ENCODE measurements around the gene PTH1R.

The PTH1R gene

DNA sequence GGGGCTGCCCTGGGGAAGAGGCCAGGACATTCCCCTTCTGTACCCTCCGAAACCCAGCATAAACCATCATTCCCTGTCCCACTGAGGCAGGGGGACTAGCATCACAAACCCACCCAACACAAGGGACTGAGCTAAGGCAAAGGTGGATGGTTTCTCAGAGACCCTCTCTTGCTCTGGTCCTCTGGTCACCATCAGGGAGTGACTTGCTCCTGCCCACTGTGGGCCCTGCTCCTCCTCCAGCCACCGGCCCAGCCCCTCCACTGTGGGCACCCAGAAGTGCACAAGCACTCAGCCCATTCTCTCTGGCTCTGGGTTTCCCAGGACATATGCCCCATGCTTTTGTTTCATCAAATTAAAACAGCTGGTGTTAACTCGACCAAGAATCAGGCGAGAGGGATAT, 44.9 kb downstream of the PTH1R start:
- H3K4me3 ChIP-seq (ENCODE audit: low read depth, low read length), result no peak overlapping the region
- in situ Hi-C loops (cut with HindIII; ENCODE audit: low sequenced_read_pairs), result no loop called here
- DNase-seq (ENCODE audit: low read depth), result no peak
- TF ChIP-seq, protein P1, sequence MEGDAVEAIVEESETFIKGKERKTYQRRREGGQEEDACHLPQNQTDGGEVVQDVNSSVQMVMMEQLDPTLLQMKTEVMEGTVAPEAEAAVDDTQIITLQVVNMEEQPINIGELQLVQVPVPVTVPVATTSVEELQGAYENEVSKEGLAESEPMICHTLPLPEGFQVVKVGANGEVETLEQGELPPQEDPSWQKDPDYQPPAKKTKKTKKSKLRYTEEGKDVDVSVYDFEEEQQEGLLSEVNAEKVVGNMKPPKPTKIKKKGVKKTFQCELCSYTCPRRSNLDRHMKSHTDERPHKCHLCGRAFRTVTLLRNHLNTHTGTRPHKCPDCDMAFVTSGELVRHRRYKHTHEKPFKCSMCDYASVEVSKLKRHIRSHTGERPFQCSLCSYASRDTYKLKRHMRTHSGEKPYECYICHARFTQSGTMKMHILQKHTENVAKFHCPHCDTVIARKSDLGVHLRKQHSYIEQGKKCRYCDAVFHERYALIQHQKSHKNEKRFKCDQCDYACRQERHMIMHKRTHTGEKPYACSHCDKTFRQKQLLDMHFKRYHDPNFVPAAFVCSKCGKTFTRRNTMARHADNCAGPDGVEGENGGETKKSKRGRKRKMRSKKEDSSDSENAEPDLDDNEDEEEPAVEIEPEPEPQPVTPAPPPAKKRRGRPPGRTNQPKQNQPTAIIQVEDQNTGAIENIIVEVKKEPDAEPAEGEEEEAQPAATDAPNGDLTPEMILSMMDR (IDR thresholded peaks at IDR 0.05; ENCODE audit: low read depth, low read length, missing control alignments), result no peak

DNA sequence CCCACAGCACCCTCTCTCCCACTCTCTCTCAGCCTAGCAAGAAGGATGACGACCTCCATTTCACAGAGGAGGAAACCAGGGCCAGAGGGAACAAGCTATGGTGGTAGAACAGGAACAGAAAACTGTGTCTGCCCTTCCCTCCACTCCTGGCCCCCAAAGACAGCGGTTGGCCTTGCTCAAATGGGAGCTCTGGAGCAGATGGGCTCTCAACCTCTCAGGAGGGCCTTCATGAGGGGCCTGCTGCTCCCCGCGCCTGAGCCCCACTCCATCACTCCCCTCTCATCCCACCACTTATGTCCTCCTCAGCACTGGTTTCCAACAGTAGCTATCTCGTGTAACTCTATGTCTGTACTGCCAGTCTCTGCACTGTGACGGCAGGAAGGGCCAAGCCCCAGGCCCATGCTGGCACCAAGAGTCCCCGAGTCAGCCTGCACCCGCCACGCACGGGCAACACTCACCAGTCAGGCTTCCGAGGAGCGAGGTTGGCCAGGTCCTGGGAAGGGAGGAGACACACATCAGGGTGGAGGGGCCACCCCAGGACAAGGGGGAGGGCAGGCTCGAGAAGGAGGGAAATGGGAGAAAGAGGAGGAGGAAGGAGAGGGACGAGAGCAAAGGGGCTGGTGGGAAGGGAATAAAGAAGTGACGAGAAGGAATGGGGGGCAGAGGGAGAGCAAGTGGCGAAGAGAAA, 45.5 kb downstream of the PTH1R start:
- no peak overlapping the region for H3K4me3 ChIP-seq (ENCODE audit: low read depth, low read length)
- TF ChIP-seq, protein P1 (IDR thresholded peaks at IDR 0.05; ENCODE audit: low read depth, low read length, missing control alignments), result no peak
- DNase-seq (ENCODE audit: low read depth), result no peak
- in situ Hi-C loops (cut with HindIII; ENCODE audit: low sequenced_read_pairs), result no loop called here

DNA sequence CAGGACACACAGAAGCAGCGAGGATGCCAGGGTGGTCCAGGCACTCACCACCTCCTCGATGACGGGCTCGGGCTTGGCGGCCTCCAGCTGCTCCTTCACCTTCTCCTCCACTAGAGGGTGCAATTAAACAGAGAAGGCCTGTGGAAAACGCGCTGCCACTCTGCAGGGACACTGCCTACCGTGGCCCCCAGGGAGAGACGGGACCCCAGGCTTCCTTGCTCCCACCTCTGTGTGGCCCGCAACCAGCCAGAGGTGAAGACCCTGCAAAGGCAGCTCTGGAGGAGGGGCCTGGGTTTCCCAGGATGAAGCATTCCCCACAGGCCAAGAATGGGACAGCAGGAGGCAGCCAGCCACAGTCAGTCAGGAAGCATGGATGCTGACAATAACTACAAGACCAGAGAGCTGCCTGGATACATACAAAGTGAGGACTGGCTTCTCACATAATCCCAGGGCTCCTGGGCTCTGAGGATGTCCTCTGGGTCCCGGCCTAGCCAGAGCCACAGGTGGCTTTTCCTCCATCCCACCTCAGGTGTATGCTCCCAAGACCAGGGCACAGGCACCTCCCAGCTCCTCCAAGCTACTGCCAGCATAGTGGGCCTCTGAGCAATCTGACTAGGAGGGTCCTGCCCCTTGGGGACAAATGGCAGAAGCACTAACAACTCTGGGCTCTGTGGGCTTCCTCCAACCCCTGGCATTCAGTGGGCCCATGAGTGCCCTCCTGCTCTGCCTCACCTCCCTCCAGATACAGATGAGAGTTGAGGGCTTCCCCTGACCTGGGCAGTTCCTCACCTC, 46.2 kb downstream of the PTH1R start:
- in situ Hi-C loops (cut with HindIII; ENCODE audit: low sequenced_read_pairs), result no loop called here
- DNase-seq (ENCODE audit: low read depth), result no peak
- no peak overlapping the region for H3K4me3 ChIP-seq (ENCODE audit: low read depth, low read length)

DNA sequence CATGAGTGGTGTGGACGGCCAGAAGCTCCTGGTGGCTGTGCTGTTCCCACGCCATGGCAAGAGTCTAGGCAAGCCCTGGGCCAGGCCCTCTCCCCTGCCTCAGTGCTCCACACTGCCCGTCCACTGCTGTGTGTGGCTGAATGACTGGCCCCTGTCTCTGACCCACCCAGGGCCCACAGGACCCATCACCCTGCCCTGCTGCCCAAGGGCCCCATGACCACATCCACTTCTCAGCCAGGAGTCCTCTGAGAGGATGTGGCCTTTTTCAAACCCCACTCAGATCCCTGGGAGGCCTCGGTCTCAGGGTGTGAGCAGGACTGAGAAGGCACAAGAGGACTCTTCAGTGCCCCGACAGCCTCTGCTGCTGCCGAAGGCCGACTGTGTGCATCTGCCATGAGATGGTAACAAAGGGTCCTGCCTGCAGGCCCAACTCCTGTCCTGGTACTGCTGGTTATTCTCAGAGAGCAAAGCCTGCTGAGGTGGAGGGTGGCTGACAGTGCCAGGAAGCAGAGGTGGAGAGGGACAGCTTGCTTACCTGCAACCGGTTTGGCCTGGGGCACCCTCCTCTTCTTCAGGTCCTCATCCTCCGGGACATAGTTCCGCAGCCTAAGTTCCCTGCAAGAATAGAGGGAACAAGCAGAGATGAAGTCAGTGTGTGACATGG, 47.5 kb downstream of the PTH1R start:
- H3K4me3 ChIP-seq (ENCODE audit: low read depth, low read length), result no peak overlapping the region
- DNase-seq (ENCODE audit: low read depth), result no peak
- TF ChIP-seq, protein P1 (IDR thresholded peaks at IDR 0.05; ENCODE audit: low read depth, low read length, missing control alignments), result no peak
- in situ Hi-C loops (cut with HindIII; ENCODE audit: low sequenced_read_pairs), result no loop called here

More for the DNA sequence above, 46.2 kb downstream of the PTH1R start:
- TF ChIP-seq, protein P1 (IDR thresholded peaks at IDR 0.05; ENCODE audit: low read depth, low read length, missing control alignments), result peak; percentile 68

DNA sequence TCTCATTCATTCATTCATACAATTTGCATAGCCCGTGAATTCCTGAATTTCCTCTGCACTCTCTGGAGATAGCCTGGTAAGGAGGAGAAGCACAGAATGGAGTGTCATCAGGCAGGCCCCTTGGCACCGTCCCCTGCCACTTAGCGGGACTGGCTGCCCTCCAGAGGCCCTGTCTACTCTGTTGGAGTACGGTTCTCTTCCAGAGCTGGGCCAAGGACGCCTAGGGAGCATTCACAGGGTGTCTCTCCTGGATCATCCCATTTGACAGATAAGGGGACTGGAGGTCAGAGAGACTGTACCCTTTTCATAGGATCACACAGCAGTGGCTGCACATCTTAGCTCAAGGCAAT, 48.0 kb downstream of the PTH1R start:
- DNase-seq (ENCODE audit: low read depth), result no peak
- TF ChIP-seq, protein P1 (IDR thresholded peaks at IDR 0.05; ENCODE audit: low read depth, low read length, missing control alignments), result no peak
- H3K4me3 ChIP-seq (ENCODE audit: low read depth, low read length), result no peak overlapping the region
- in situ Hi-C loops (cut with HindIII; ENCODE audit: low sequenced_read_pairs), result no loop called here

DNA sequence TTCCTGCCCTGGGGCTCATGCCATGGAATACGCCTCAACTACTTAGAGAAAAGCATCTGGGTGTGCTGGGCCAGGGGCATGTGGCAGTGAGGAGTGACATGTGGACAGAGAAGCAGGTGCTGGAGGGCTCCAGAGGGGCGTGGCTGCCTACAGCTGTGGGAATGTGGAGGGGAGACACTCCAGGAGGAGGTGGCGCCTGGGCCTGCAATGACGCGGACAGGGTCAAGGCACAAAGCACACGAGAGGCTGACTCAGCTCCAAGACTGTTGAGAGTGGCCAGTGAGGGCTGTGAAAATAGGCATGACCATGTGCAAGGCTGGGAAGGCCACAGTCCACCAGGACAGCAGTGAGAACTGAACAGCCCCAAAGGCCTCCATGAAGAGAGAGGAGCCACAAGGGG, 48.5 kb downstream of the PTH1R start:
- in situ Hi-C loops (cut with HindIII; ENCODE audit: low sequenced_read_pairs), result no loop called here
- TF ChIP-seq, protein P1 (IDR thresholded peaks at IDR 0.05; ENCODE audit: low read depth, low read length, missing control alignments), result no peak
- peak; percentile 9 for DNase-seq (ENCODE audit: low read depth)
- H3K4me3 ChIP-seq (ENCODE audit: low read depth, low read length), result no peak overlapping the region
